ENCODE data around the gene JARID2.

- TF ChIP-seq CTCF (IDR thresholded peaks at IDR 0.05), result no peak
- no peak for TF ChIP-seq POLR2A (IDR thresholded peaks at IDR 0.05)
Measured at GRCh38 chr6:15332446-15332845, 86.6 kb downstream of the JARID2 start.

All from breast epithelium (tissue), 3 donors.